ENCODE results near the gene SPATA13. TPM values are rescaled to one million over a fixed set of nuclear protein-coding genes. Genes with fewer than 3 reads are reported as not detected.

Gene SPATA13
- total RNA-seq, 1 experiment from 2014 or later: 14.1 TPM

- no peaks in the 10 kb centered on the region for H3K9me3 Mint-ChIP-seq
These were observed 120.2 kb downstream of the SPATA13 start for GRCh38 chr13:24280720-24281119.

More at GRCh38 chr13:24280720-24281119, 120.2 kb downstream of the SPATA13 start:
- Histone ChIP-seq H2BK5ac (ENCODE audit: insufficient read length, low read length) (no peak overlapping the region), H2BK20ac (ENCODE audit: low read depth, low read length, poor library complexity, severe bottlenecking) (no peak overlapping the region), H3K23ac (ENCODE audit: insufficient read length, low read depth, low read length) (no peak overlapping the region), H2AFZ (ENCODE audit: low read length) (no peak overlapping the region), H3K79me1 (ENCODE audit: insufficient read depth, low read depth, low read length, poor library complexity, severe bottlenecking) (no peaks in the 10 kb centered on the region), H4K20me1 (ENCODE audit: control insufficient read depth, insufficient read depth, insufficient read length) (no peaks in the 10 kb centered on the region), H3K23me2 (ENCODE audit: insufficient read length, low read depth, low read length, poor library complexity, severe bottlenecking) (no peaks in the 10 kb centered on the region), H3K14ac (ENCODE audit: insufficient read depth, low read length) (no peak overlapping the region), H2AK5ac (ENCODE audit: insufficient read length, low read length) (no peak overlapping the region), H3K56ac (ENCODE audit: insufficient read length, low read depth, low read length) (no peak overlapping the region), H3K27me3 (ENCODE audit: insufficient read depth, low read length) (no peaks in the 10 kb centered on the region), H2BK12ac (ENCODE audit: insufficient read length, low read depth, low read length) (no peak overlapping the region), H3K79me2 (ENCODE audit: insufficient read depth, low read length) (no peaks in the 10 kb centered on the region), H3K9ac (ENCODE audit: extremely low read depth, insufficient read length, low read length) (no peak overlapping the region), H3T11ph (ENCODE audit: low read length) (no peak overlapping the region), H4K5ac (ENCODE audit: insufficient read length, low read depth, low read length) (no peak overlapping the region), H3K4me2 (ENCODE audit: insufficient read depth, insufficient read length, low read length) (no peak overlapping the region), H3K4ac (ENCODE audit: low read depth, low read length) (no peak overlapping the region), H3K27ac (ENCODE audit: insufficient read length, low read depth, low read length) (no peak overlapping the region), H4K8ac (replicated peaks; ENCODE audit: insufficient read length, low read depth, low read length) (no peak overlapping the region), H3K18ac (ENCODE audit: insufficient read length, low read depth, low read length) (no peak overlapping the region), H3K9me3 (ENCODE audit: control insufficient read depth, low read depth, low read length) (no peaks in the 10 kb centered on the region), H3K4me1 (ENCODE audit: insufficient read depth, low read length) (no peaks in the 10 kb centered on the region), H2BK15ac (ENCODE audit: low read depth, low read length) (no peak overlapping the region), H4K91ac (ENCODE audit: insufficient read length, low read depth, low read length) (no peak overlapping the region), H2BK120ac (ENCODE audit: low read depth, low read length, poor library complexity, severe bottlenecking) (no peak overlapping the region)
- no CpG with 5 or more reads among the region's 7 CpGs for WGBS (ENCODE audit: extremely low coverage, insufficient read length, low lambda C conversion rate)
- Mint-ChIP-seq H3K36me3 (ENCODE audit: insufficient read depth in 1 of 3, low read depth in 3 of 3) (peaks cover 0 to 3% (median 2%) of the 10 kb centered on the region in 3 experiments; a peak in 3 of 7 replicates), H3K27ac (peak overlapping the region in 1 of 3 experiments; percentile 81; a peak in 2 of 7 replicates), H3K4me3 (no peak overlapping the region), H3K27me3 (ENCODE audit: low read depth) (no peaks in the 10 kb centered on the region), H3K4me1 (no peaks in the 10 kb centered on the region)
- no peak for TF ChIP-seq CTCF (conservative IDR thresholded peaks at IDR 0.05)
- DNase-seq: no peak

Measured in H9 (cell line).